ENCODE data around the gene DDT. TPM values are rescaled to one million over a fixed set of nuclear protein-coding genes. Genes with fewer than 3 reads are reported as not detected.

The DDT gene
- total RNA-seq, 1 experiment from 2014 or later: 42.0 TPM

DNA sequence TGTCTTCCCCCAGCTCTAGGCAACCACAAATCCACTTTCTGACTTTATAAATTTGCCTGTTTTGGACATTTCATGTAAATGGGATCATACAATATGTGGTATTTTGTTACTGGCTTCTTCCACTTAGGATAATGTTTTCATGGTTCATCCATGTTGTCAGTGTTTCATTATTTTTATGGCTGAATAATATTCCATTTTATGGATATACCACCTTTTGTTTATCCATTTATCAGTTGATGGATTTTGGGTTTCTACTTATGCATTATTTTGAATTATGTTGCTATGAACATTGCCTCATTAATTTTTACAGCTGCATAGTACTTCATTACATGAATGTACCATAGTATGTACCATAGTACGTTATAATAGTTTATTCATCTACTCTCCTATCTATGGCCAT, 41.9 kb upstream of the DDT start:
- Histone ChIP-seq H3K4me1 (replicated peaks; ENCODE audit: insufficient read depth) (peaks cover 13% of the 10 kb centered on the region), H4K20me1 (ENCODE audit: insufficient read depth) (no peaks in the 10 kb centered on the region; the same call in 1 of the 2 replicates), H3K27me3 (ENCODE audit: insufficient read depth, low read depth) (no peaks in the 10 kb centered on the region), H2AFZ (no peak overlapping the region), H3K4me3 (no peak overlapping the region), H3K9me2 (ENCODE audit: insufficient read depth) (no peaks in the 10 kb centered on the region), H3K36me3 (ENCODE audit: low read depth) (no peaks in the 10 kb centered on the region; the same call in 1 of the 2 replicates), H3K79me2 (ENCODE audit: low read depth) (peaks cover 60% of the 10 kb centered on the region), H3K27ac (no peak overlapping the region), H3K4me2 (no peak overlapping the region), H3K9me3 (ENCODE audit: insufficient read depth, low read depth) (no peaks in the 10 kb centered on the region), H3F3A (ENCODE audit: insufficient read depth, low read depth) (0 out of 2 replicates have a peak, but pooled peaks cover 4% of the 10 kb centered on the region)
- CTCF ChIA-PET: no interaction called here
- no peak for TF ChIP-seq EZH2 (IDR thresholded peaks at IDR 0.05; ENCODE audit: low read depth)
- TF ChIP-seq, protein P1, sequence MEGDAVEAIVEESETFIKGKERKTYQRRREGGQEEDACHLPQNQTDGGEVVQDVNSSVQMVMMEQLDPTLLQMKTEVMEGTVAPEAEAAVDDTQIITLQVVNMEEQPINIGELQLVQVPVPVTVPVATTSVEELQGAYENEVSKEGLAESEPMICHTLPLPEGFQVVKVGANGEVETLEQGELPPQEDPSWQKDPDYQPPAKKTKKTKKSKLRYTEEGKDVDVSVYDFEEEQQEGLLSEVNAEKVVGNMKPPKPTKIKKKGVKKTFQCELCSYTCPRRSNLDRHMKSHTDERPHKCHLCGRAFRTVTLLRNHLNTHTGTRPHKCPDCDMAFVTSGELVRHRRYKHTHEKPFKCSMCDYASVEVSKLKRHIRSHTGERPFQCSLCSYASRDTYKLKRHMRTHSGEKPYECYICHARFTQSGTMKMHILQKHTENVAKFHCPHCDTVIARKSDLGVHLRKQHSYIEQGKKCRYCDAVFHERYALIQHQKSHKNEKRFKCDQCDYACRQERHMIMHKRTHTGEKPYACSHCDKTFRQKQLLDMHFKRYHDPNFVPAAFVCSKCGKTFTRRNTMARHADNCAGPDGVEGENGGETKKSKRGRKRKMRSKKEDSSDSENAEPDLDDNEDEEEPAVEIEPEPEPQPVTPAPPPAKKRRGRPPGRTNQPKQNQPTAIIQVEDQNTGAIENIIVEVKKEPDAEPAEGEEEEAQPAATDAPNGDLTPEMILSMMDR (conservative IDR thresholded peaks at IDR 0.05): no peak
- intact Hi-C loops (cut with micrococcal nuclease; ENCODE audit: unreplicated experiment): no loop called here
- no TSS peak for BruUV-seq (replicated peaks)
- POLR2A ChIA-PET (ENCODE audit: unreplicated experiment): no interaction called here
- no peak for DNase-seq

DNA sequence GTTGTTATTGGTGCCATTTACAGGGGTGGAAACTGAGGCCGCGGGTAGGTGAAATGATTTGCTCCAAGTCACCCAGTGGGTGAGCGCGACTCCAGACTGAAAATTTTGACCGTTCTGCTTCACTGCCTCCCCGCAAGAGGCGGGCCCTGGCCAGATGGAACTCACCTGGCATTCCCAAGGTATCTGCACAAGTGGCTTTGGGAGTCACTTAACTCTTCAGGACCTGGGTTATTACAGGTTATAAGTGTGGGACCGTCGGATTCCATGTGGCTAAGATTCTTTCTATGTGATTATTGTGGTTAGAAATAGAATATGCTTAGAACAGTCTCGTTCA, 37.5 kb upstream of the DDT start:
- BruUV-seq (replicated peaks): TSS peak; percentile 82
- peaks cover 45% of the 10 kb centered on the region for H3K79me2 ChIP-seq (ENCODE audit: low read depth)
- no peaks in the 10 kb centered on the region for H3K9me2 ChIP-seq (ENCODE audit: insufficient read depth)
- intact Hi-C loops (cut with micrococcal nuclease; ENCODE audit: unreplicated experiment): no loop called here
- no peaks in the 10 kb centered on the region for H3K9me3 ChIP-seq (ENCODE audit: insufficient read depth, low read depth)
- no peaks in the 10 kb centered on the region; the same call in 1 of the 2 replicates for H3K36me3 ChIP-seq (ENCODE audit: low read depth)
- POLR2A ChIA-PET (ENCODE audit: unreplicated experiment): interaction anchor here (0.6 to 0.7 kb wide), 2 partner anchors 10 kb away, joined by 5 to 9 read pairs; no protein-coding TSS in a partner anchor
- H3F3A ChIP-seq (ENCODE audit: insufficient read depth, low read depth): no peaks in the 10 kb centered on the region
- peak overlapping the region; percentile 100 for H2AFZ ChIP-seq
- no peak for TF ChIP-seq EZH2 (IDR thresholded peaks at IDR 0.05; ENCODE audit: low read depth)
- TF ChIP-seq, protein P1 (conservative IDR thresholded peaks at IDR 0.05): no peak
- peak overlapping the region; percentile 80 for H3K4me3 ChIP-seq
- no peak overlapping the region for H3K27ac ChIP-seq
- H3K4me2 ChIP-seq: peak overlapping the region; percentile 90
- H4K20me1 ChIP-seq (ENCODE audit: insufficient read depth): no peaks in the 10 kb centered on the region; the same call in 1 of the 2 replicates
- peak in 1 of 2 experiments; percentile 39 for DNase-seq
- CTCF ChIA-PET: no interaction called here
- H3K27me3 ChIP-seq (ENCODE audit: insufficient read depth, low read depth): no peaks in the 10 kb centered on the region
- peaks cover 13% of the 10 kb centered on the region for H3K4me1 ChIP-seq (replicated peaks; ENCODE audit: insufficient read depth)

DNA sequence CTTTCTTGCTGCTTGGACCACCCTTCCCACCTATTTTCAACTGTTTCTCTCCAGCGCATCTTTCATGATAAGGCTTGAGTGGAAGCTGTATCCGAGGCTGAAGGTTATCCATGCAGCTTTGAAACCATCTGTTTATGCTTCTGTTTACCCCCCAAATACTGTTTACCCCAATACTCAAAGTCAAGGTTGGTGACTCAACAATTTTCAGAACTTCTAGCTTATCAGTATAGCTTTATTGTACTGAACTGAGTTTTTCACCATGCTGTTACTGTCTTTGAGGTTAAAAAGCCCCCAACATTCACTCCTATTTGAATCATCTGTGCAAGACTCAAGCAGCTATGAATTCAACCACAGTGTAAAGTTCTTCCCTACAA, 35.8 kb upstream of the DDT start:
- ChIA-PET CTCF (no interaction called here), POLR2A (ENCODE audit: unreplicated experiment) (no interaction called here)
- Histone ChIP-seq H3K36me3 (ENCODE audit: low read depth) (no peaks in the 10 kb centered on the region; the same call in 1 of the 2 replicates), H3K4me2 (no peak overlapping the region), H3K9me2 (ENCODE audit: insufficient read depth) (no peaks in the 10 kb centered on the region), H3F3A (ENCODE audit: insufficient read depth, low read depth) (no peaks in the 10 kb centered on the region), H3K79me2 (ENCODE audit: low read depth) (peaks cover 35% of the 10 kb centered on the region), H3K27me3 (ENCODE audit: insufficient read depth, low read depth) (no peaks in the 10 kb centered on the region), H3K9me3 (ENCODE audit: insufficient read depth, low read depth) (no peaks in the 10 kb centered on the region), H3K27ac (no peak overlapping the region), H3K4me3 (no peak overlapping the region), H4K20me1 (ENCODE audit: insufficient read depth) (no peaks in the 10 kb centered on the region; the same call in 1 of the 2 replicates), H2AFZ (no peak overlapping the region), H3K4me1 (replicated peaks; ENCODE audit: insufficient read depth) (peaks cover 13% of the 10 kb centered on the region)
- TF ChIP-seq, protein P1 (conservative IDR thresholded peaks at IDR 0.05): no peak
- TF ChIP-seq EZH2 (IDR thresholded peaks at IDR 0.05; ENCODE audit: low read depth): no peak
- no TSS peak for BruUV-seq (replicated peaks)
- intact Hi-C loops (cut with micrococcal nuclease; ENCODE audit: unreplicated experiment): no loop called here
- no peak for DNase-seq

Measured in PC-9 (cell line).